Hepatocyte (in vitro differentiated cells): ENCODE results near the gene OPN1SW. TPM values are rescaled to one million over a fixed set of nuclear protein-coding genes. Genes with fewer than 3 reads are reported as not detected.

Source experiments
- DNase-seq: peaks from one replicate; pipeline ENCODE4 v3.0.0-alpha.2; 2016; ENCODE audit warnings: low spot score
- H2AFZ ChIP-seq: fragments of 200-600 bp; sonication (generic); 2 replicates; pipeline ENCODE4 v1.6.0; 2016; ENCODE audit warnings: antibody characterized with exemption, mild to moderate bottlenecking
- H3K27ac ChIP-seq: fragments of 200-600 bp; sonication (generic); 2 replicates; pipeline ENCODE4 v1.5.1; 2016; ENCODE audit warnings: mild to moderate bottlenecking
- H3K27me3 ChIP-seq: fragments of 200-600 bp; sonication (generic); 2 replicates; pipeline ENCODE4 v1.6.1; 2016
- H3K36me3 ChIP-seq: fragments of 200-600 bp; sonication (generic); replicated peaks from 2 replicates; pipeline ENCODE4 v1.5.1; 2016; ENCODE audit warnings: low read depth; ENCODE audit not compliant: insufficient read depth
- H3K4me1 ChIP-seq: fragments of 200-600 bp; sonication (generic); 2 replicates; pipeline ENCODE4 v1.5.1; 2016; ENCODE audit warnings: mild to moderate bottlenecking, moderate library complexity; ENCODE audit not compliant: insufficient read depth
- H3K4me2 ChIP-seq: fragments of 200-600 bp; sonication (generic); 2 replicates; pipeline ENCODE4 v1.6.0; 2016
- H3K4me3 ChIP-seq: fragments of 200-600 bp; sonication (generic); 2 replicates; pipeline ENCODE4 v1.5.1; 2016; ENCODE audit warnings: mild to moderate bottlenecking
- H3K79me2 ChIP-seq: fragments of 200-600 bp; sonication (generic); 2 replicates; pipeline ENCODE4 v1.6.0; 2017; ENCODE audit warnings: mild to moderate bottlenecking
- H3K9me2 ChIP-seq: fragments of 200-600 bp; sonication (generic); replicated peaks from 2 replicates; pipeline ENCODE4 v1.6.0; 2017; ENCODE audit warnings: mild to moderate bottlenecking; ENCODE audit not compliant: insufficient read depth
- H3K9me3 ChIP-seq: fragments of 200-600 bp; sonication (generic); 2 replicates; pipeline ENCODE4 v1.5.1; 2016; ENCODE audit warnings: low read depth, mild to moderate bottlenecking
- H4K20me1 ChIP-seq: fragments of 200-600 bp; sonication (generic); 2 replicates; pipeline ENCODE4 v1.6.0; 2016; ENCODE audit warnings: mild to moderate bottlenecking; ENCODE audit not compliant: insufficient read depth, poor library complexity, severe bottlenecking
- CTCF ChIP-seq: fragments of 200-600 bp; sonication (generic); IDR thresholded peaks from 2 replicates; pipeline ENCODE4 v1.5.1; 2016; ENCODE audit warnings: antibody characterized with exemption, mild to moderate bottlenecking; ENCODE audit not compliant: poor library complexity
- EZH2 ChIP-seq: fragments of 200-600 bp; sonication (generic); IDR thresholded peaks from 2 replicates; pipeline ENCODE4 v1.6.1; 2016; ENCODE audit warnings: antibody characterized with exemption, mild to moderate bottlenecking, borderline replicate concordance
- EZH2phosphoT487 ChIP-seq: fragments of 200-600 bp; sonication (generic); IDR thresholded peaks from one replicate; pipeline ENCODE4 v1.6.1; 2018; ENCODE audit warnings: antibody characterized with exemption, mild to moderate bottlenecking, low read depth, moderate library complexity; ENCODE audit not compliant: unreplicated experiment, severe bottlenecking
- WGBS: methylation state at CpG from one replicate; pipeline ENCODE4 v1.1.6; 2016; ENCODE audit warnings: low lambda C conversion rate; ENCODE audit errors: missing lambda C conversion rate; 5-methylcytosine and 5-hydroxymethylcytosine counted together
- polyA plus RNA-seq: library from polyadenylated mRNA; unstranded; fragments of >200 nt; fragmentation: Nextera tagmentation; extraction: Ambion mirVana; gene quantifications from 2 replicates; pipeline ENCODE4 v1.2.1, GENCODE V29; 2016
- total RNA-seq: library from RNA; depleted of rRNA; stranded (reverse); fragments of >200 nt; gene quantifications from 2 replicates; pipeline ENCODE4 v1.2.3, GENCODE V29; 2014

OPN1SW gene
- total and polyA plus RNA-seq, 2 experiments from 2014 or later = not detected

DNA sequence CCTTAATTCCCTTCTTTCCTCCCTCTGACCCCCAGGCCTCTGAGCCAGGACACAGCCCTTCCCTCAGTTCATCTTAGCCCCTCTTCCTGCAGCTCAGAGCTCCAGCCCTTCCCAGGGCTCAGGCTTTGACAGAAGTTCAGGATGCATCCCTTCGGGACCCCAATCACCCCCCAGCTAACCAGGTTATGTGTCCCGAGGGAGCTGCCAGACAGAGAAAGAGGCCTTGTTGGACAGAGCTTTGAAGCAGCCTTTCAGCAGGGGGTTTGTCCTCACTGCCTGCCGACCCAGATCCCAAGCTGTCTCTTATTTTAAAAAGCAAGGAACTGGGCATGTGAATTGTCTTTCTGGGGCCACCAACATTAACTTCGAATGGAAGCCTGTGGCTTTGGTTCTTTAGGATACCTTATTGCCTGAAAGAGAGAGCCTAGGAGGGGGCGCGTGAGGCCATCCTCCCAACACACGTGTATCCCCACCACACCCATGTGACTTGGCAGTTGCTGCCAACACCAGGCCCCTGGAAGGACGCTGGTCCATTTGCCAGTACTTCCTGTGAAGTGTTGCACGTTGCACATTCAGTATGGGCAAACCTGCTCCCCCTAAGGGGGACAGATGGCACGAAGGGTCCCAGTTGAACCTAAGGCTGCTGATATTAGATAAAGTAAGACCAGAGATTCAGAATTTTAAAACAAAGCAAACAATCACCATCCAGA lies 17.0 kb upstream of the OPN1SW start:
- Histone ChIP-seq H3K4me2 (peak overlapping the region; percentile 99), H3K9me2 (no peaks in the 10 kb centered on the region), H3K27ac (no peak overlapping the region), H3K4me1 (peaks cover 11% of the 10 kb centered on the region), H3K27me3 (peaks cover 7% of the 10 kb centered on the region), H2AFZ (no peak overlapping the region), H3K4me3 (no peak overlapping the region), H4K20me1 (no peaks in the 10 kb centered on the region), H3K9me3 (no peaks in the 10 kb centered on the region), H3K36me3 (no peaks in the 10 kb centered on the region), H3K79me2 (no peaks in the 10 kb centered on the region)
- WGBS = 73% methylated on average over 10 of the region's 10 CpGs
- TF ChIP-seq EZH2 (no peak), EZH2phosphoT487 (no peak), CTCF (no peak)
- DNase-seq = no peak

GRCh38 chr7:128791972-128792327 lies 16.4 kb upstream of the OPN1SW start:
- Histone ChIP-seq H3K9me2 (no peaks in the 10 kb centered on the region), H2AFZ (peak overlapping the region; percentile 100), H3K4me1 (peaks cover 11% of the 10 kb centered on the region), H3K79me2 (no peaks in the 10 kb centered on the region), H3K4me3 (peak overlapping the region; percentile 93), H4K20me1 (no peaks in the 10 kb centered on the region), H3K4me2 (peak overlapping the region; percentile 99), H3K9me3 (no peaks in the 10 kb centered on the region), H3K27ac (no peak overlapping the region), H3K27me3 (peaks cover 7% of the 10 kb centered on the region), H3K36me3 (no peaks in the 10 kb centered on the region)
- WGBS = 0% methylated on average over 6 of the region's 9 CpGs
- DNase-seq = peak; percentile 38
- TF ChIP-seq EZH2phosphoT487 = no peak
- TF ChIP-seq EZH2 = no peak
- no peak for TF ChIP-seq CTCF

DNA sequence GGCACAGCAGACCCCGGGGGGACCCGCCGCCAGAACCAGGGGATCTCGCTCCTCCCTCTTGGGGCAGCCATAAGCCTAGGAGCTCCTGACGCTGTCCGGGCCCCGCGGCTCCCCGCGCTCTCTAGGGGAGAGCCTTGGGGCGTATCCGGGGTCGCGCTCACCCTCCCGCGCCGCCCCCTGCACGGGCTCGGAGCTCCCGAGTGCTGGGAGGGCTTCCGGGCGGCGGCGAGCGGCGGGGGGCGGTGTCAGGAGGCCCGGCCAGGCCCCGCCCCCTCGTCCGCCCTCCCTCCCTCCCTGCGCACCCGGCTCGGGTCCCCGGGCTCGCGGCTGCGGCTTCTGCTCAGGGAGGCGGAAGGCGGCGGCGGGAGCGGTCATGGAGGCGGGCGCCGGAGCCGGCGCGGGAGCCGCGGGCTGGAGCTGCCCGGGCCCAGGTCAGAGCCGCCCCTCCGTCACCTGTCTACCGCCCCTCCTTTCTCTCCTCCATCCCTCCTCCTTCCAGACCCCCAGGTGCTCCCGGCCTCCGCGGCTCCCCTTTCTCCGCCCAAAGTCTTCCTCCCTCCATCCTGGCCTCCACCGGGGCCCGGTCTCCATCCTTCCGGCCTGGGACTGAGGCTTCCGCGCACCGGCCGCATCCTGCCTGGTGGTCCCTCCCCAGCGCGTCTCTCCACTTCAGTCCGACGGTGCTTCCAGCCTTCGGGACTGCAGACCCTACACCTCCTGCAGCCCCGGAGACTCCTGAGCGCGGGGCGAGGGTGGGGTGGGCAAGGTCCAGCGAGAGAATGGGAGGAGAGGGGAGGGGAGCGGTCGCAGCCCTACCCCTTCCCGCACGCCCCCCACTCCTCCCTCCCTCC lies 15.8 kb upstream of the OPN1SW start, which contains the start of gene CCDC136:
Gene CCDC136, plus strand, starts transcription at position 848 of the 851 bp plus-strand sequence. CDS start 444 bp downstream, outside the sequence.
- no peaks in the 10 kb centered on the region for H3K79me2 ChIP-seq
- H4K20me1 ChIP-seq = no peaks in the 10 kb centered on the region
- no peak within 1 kb of the TSS for H3K27ac ChIP-seq

More for the DNA sequence above, 15.8 kb upstream of the OPN1SW start, which contains the start of gene CCDC136:
- no peaks in the 10 kb centered on the region for H3K36me3 ChIP-seq
- peak within 1 kb of the TSS; percentile 99 for H3K4me2 ChIP-seq
- H2AFZ ChIP-seq = peak within 1 kb of the TSS; percentile 100
- peak within 1 kb of the TSS; percentile 93 for H3K4me3 ChIP-seq
- H3K4me1 ChIP-seq = peaks cover 11% of the 10 kb centered on the region
- H3K9me3 ChIP-seq = no peaks in the 10 kb centered on the region
- 1% methylated on average over 31 of the region's 80 CpGs for WGBS
- peak; percentile 87 for DNase-seq
- H3K9me2 ChIP-seq = no peaks in the 10 kb centered on the region
- TF ChIP-seq CTCF = no peak
- peaks cover 7% of the 10 kb centered on the region for H3K27me3 ChIP-seq
